Sigmoid colon (tissue), 4 donors: ENCODE results near the gene LAG3.

Experiments used
- POLR2A ChIP-seq, 2 donors: fragments of 450-650 bp; IDR thresholded peaks; one replicate each; pipeline ENCODE4 v1.6.1; 2016; ENCODE audit warnings: antibody characterized with exemption in 2 of 2, mild to moderate bottlenecking in 2 of 2, moderate library complexity in 2 of 2
- POLR2AphosphoS5 ChIP-seq, 4 donors: sonication (generic); formaldehyde crosslinking; IDR thresholded peaks; one replicate each; pipeline ENCODE4 v1.6.1; 2017; ENCODE audit warnings: antibody characterized with exemption in 4 of 4
- TF ChIP-seq, protein P1 (sequence below), 4 experiments: fragments of 450-650 bp in 3 of 4; fragments of 200-600 bp in 1 of 4; IDR thresholded peaks; one replicate each; pipeline ENCODE4 v1.5.1; 2016 to 2019; ENCODE audit warnings: antibody characterized with exemption in 4 of 4, mild to moderate bottlenecking in 3 of 4, moderate library complexity in 2 of 4

DNA sequence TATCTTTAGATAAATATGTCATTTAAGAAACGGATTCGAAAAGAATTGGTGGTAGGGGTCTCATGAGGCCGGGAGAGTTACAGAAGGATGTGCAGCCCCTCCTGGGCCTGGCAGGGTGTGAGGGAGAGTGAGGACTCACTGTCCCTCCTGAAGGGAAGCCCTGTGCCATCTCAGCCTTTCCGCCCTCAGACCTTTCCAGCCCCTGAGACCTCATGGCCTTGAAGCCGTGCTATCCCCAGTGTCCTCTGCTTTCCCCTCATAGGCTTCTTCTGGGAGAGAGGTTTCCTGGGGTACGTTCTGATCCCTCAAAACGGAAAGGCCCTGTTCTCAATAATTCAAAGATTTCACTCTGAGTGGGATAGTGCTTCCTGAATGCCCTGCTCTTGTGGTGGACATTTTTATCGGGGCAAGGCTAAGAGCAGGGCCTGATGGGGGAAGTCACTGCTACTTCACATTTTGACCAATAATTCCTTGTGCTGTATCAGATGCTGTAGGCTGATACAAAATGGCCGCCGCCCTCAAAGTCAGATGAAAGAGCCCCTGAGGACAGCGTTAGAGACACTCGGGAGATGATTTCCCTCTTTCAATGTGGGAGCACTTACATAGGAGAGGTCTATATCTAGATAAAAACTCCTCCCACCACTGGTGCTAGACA is 18.3 kb downstream of the LAG3 start:
- TF ChIP-seq, protein P1, sequence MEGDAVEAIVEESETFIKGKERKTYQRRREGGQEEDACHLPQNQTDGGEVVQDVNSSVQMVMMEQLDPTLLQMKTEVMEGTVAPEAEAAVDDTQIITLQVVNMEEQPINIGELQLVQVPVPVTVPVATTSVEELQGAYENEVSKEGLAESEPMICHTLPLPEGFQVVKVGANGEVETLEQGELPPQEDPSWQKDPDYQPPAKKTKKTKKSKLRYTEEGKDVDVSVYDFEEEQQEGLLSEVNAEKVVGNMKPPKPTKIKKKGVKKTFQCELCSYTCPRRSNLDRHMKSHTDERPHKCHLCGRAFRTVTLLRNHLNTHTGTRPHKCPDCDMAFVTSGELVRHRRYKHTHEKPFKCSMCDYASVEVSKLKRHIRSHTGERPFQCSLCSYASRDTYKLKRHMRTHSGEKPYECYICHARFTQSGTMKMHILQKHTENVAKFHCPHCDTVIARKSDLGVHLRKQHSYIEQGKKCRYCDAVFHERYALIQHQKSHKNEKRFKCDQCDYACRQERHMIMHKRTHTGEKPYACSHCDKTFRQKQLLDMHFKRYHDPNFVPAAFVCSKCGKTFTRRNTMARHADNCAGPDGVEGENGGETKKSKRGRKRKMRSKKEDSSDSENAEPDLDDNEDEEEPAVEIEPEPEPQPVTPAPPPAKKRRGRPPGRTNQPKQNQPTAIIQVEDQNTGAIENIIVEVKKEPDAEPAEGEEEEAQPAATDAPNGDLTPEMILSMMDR (IDR thresholded peaks at IDR 0.05): no peak
- no peak for TF ChIP-seq POLR2A (IDR thresholded peaks at IDR 0.05)
- no peak for TF ChIP-seq POLR2AphosphoS5 (IDR thresholded peaks at IDR 0.05)
